ENCODE results near the gene LYPD4.
A peak's percentile ranks its signal among the peaks of the same experiment; 100 is the strongest.

DNA sequence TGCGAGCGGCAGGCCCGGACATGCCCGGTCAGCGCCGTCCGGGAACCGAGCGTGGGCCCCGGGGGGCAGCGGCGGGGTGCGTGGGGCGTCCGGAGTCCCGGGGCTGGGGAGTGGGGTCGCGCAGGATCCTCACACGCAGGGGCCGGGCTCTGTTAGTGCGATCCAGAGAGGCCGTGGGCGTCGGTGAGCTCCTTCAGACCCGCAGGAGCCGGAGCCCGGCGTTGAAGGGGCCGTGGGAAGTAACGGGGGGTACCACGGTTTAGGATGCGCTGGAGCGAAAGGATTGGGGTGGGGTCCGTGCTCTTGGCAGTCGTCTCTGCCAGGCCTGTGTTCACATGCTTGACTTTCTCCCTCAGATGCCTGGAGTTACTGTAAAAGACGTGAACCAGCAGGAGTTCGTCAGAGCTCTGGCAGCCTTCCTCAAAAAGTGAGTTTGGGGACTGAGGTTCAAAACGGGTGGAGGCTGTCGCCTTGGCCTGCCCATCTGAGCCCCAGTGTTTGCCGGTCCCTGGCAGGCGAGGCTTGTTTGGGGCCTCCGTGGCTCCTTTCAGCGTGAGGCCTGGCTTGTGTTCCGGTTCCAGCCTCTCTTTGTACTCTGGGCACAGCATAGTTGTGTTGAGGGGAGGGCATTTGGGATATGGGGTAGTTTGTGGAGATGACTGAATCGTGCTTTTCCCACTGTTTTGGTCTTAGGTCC is 16.1 kb upstream of the LYPD4 start:
- no peak for TF ChIP-seq POLR2A (IDR thresholded peaks at IDR 0.05; ENCODE audit: low read length)
- TF ChIP-seq, protein P1, sequence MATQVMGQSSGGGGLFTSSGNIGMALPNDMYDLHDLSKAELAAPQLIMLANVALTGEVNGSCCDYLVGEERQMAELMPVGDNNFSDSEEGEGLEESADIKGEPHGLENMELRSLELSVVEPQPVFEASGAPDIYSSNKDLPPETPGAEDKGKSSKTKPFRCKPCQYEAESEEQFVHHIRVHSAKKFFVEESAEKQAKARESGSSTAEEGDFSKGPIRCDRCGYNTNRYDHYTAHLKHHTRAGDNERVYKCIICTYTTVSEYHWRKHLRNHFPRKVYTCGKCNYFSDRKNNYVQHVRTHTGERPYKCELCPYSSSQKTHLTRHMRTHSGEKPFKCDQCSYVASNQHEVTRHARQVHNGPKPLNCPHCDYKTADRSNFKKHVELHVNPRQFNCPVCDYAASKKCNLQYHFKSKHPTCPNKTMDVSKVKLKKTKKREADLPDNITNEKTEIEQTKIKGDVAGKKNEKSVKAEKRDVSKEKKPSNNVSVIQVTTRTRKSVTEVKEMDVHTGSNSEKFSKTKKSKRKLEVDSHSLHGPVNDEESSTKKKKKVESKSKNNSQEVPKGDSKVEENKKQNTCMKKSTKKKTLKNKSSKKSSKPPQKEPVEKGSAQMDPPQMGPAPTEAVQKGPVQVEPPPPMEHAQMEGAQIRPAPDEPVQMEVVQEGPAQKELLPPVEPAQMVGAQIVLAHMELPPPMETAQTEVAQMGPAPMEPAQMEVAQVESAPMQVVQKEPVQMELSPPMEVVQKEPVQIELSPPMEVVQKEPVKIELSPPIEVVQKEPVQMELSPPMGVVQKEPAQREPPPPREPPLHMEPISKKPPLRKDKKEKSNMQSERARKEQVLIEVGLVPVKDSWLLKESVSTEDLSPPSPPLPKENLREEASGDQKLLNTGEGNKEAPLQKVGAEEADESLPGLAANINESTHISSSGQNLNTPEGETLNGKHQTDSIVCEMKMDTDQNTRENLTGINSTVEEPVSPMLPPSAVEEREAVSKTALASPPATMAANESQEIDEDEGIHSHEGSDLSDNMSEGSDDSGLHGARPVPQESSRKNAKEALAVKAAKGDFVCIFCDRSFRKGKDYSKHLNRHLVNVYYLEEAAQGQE (IDR thresholded peaks at IDR 0.05) = peak; percentile 14; the same call in 1 of the 2 replicates
- TF ChIP-seq, protein P2, sequence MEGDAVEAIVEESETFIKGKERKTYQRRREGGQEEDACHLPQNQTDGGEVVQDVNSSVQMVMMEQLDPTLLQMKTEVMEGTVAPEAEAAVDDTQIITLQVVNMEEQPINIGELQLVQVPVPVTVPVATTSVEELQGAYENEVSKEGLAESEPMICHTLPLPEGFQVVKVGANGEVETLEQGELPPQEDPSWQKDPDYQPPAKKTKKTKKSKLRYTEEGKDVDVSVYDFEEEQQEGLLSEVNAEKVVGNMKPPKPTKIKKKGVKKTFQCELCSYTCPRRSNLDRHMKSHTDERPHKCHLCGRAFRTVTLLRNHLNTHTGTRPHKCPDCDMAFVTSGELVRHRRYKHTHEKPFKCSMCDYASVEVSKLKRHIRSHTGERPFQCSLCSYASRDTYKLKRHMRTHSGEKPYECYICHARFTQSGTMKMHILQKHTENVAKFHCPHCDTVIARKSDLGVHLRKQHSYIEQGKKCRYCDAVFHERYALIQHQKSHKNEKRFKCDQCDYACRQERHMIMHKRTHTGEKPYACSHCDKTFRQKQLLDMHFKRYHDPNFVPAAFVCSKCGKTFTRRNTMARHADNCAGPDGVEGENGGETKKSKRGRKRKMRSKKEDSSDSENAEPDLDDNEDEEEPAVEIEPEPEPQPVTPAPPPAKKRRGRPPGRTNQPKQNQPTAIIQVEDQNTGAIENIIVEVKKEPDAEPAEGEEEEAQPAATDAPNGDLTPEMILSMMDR (IDR thresholded peaks at IDR 0.05) = no peak
- TF ChIP-seq, protein P3, sequence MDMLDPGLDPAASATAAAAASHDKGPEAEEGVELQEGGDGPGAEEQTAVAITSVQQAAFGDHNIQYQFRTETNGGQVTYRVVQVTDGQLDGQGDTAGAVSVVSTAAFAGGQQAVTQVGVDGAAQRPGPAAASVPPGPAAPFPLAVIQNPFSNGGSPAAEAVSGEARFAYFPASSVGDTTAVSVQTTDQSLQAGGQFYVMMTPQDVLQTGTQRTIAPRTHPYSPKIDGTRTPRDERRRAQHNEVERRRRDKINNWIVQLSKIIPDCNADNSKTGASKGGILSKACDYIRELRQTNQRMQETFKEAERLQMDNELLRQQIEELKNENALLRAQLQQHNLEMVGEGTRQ (IDR thresholded peaks at IDR 0.05) = no peak
- TF ChIP-seq, protein P4, sequence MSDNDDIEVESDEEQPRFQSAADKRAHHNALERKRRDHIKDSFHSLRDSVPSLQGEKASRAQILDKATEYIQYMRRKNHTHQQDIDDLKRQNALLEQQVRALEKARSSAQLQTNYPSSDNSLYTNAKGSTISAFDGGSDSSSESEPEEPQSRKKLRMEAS (IDR thresholded peaks at IDR 0.05) = no peak; the same call in 1 of the 2 replicates
- no peak for TF ChIP-seq CHD2 (IDR thresholded peaks at IDR 0.05; ENCODE audit: low read length, partially characterized antibody)
- no peak for TF ChIP-seq HEYL (CRISPR knock-in tag; IDR thresholded peaks at IDR 0.05)
- TF ChIP-seq JUNB (IDR thresholded peaks at IDR 0.05) = no peak
- no peak for TF ChIP-seq ZFP36 (IDR thresholded peaks at IDR 0.05; ENCODE audit: borderline replicate concordance, partially characterized antibody)
- TF ChIP-seq POLR2AphosphoS2 (conservative IDR thresholded peaks at IDR 0.05; ENCODE audit: low read length) = peak; percentile 80; the same call in 1 of the 2 replicates
- no peak for TF ChIP-seq SREBF2 (IDR thresholded peaks at IDR 0.05)
- TF ChIP-seq SMC3 (IDR thresholded peaks at IDR 0.05) = no peak
- no peak for TF ChIP-seq FOSL2 (IDR thresholded peaks at IDR 0.05)
- no peak for TF ChIP-seq FOSL2 (CRISPR knock-in tag; IDR thresholded peaks at IDR 0.05)
